ENCODE results near the gene CD163. TPM values are rescaled to one million over a fixed set of nuclear protein-coding genes. Genes with fewer than 3 reads are reported as not detected.
"Not testable (repeated sequence)": the region's sequence is repeated elsewhere in the genome, so short reads cannot be mapped to it uniquely, and the experiment has no call there.

The CD163 gene
- total RNA-seq, 2 experiments from 2014 or later = not detected

- H3K36me3 Mint-ChIP-seq = no peaks in the 10 kb centered on the region
- peaks cover 8% of the 10 kb centered on the region for H3K27me3 Mint-ChIP-seq
- H3K4me1 Mint-ChIP-seq = no peaks in the 10 kb centered on the region
- no peak overlapping the region for H3K27ac Mint-ChIP-seq
- H3K4me3 Mint-ChIP-seq = no peak overlapping the region
- DNase-seq = no peak
- H3K9me3 Mint-ChIP-seq = no peaks in the 10 kb centered on the region
These were observed 20.2 kb downstream of the CD163 start for GRCh38 chr12:7483343-7483742.

GRCh38 chr12:7479771-7480170, 23.8 kb downstream of the CD163 start:
- no peaks in the 10 kb centered on the region for H3K4me1 Mint-ChIP-seq

GRCh38 chr12:7472060-7472459, 31.5 kb downstream of the CD163 start:
- H3K4me3 Mint-ChIP-seq = no peak overlapping the region

More at GRCh38 chr12:7479771-7480170, 23.8 kb downstream of the CD163 start:
- peaks cover 10% of the 10 kb centered on the region for H3K27me3 Mint-ChIP-seq
- H3K9me3 Mint-ChIP-seq = no peaks in the 10 kb centered on the region
- H3K36me3 Mint-ChIP-seq = no peaks in the 10 kb centered on the region
- DNase-seq = no peak
- no peak overlapping the region for H3K27ac Mint-ChIP-seq
- H3K4me3 Mint-ChIP-seq = no peak overlapping the region

GRCh38 chr12:7460375-7461259, 43.0 kb downstream of the CD163 start:
- Mint-ChIP-seq H3K27ac (no peak overlapping the region), H3K4me1 (no peaks in the 10 kb centered on the region), H3K9me3 (no peaks in the 10 kb centered on the region), H3K27me3 (peaks cover 2% of the 10 kb centered on the region), H3K36me3 (peaks cover 1% of the 10 kb centered on the region), H3K4me3 (no peak overlapping the region)
- peak; percentile 37 for DNase-seq

More at GRCh38 chr12:7472060-7472459, 31.5 kb downstream of the CD163 start:
- peaks cover 10% of the 10 kb centered on the region for H3K27me3 Mint-ChIP-seq
- no peaks in the 10 kb centered on the region for H3K36me3 Mint-ChIP-seq
- H3K27ac Mint-ChIP-seq = no peak overlapping the region
- no peak for DNase-seq
- no peaks in the 10 kb centered on the region for H3K4me1 Mint-ChIP-seq
- peaks cover 9% of the 10 kb centered on the region for H3K9me3 Mint-ChIP-seq

GRCh38 chr12:7459973-7460372, 43.6 kb downstream of the CD163 start:
- Mint-ChIP-seq H3K9me3 (no peaks in the 10 kb centered on the region), H3K27ac (no peak overlapping the region), H3K36me3 (no peaks in the 10 kb centered on the region), H3K27me3 (no peaks in the 10 kb centered on the region), H3K4me1 (no peaks in the 10 kb centered on the region), H3K4me3 (no peak overlapping the region)
- DNase-seq = no peak

GRCh38 chr12:7451756-7452155, 51.8 kb downstream of the CD163 start:
- no peak overlapping the region for H3K27ac Mint-ChIP-seq
- no peaks in the 10 kb centered on the region for H3K36me3 Mint-ChIP-seq
- H3K4me1 Mint-ChIP-seq = no peaks in the 10 kb centered on the region
- no peak for DNase-seq
- H3K9me3 Mint-ChIP-seq = peaks cover 7% of the 10 kb centered on the region
- no peak overlapping the region for H3K4me3 Mint-ChIP-seq
- peaks cover 10% of the 10 kb centered on the region for H3K27me3 Mint-ChIP-seq

GRCh38 chr12:7450667-7451066, 52.9 kb downstream of the CD163 start:
- Mint-ChIP-seq H3K36me3 (no peaks in the 10 kb centered on the region), H3K27ac (no peak overlapping the region), H3K27me3 (peaks cover 10% of the 10 kb centered on the region), H3K4me1 (no peaks in the 10 kb centered on the region), H3K4me3 (no peak overlapping the region), H3K9me3 (peaks cover 7% of the 10 kb centered on the region)
- no peak for DNase-seq

- Mint-ChIP-seq H3K27ac (no peak overlapping the region), H3K9me3 (no peaks in the 10 kb centered on the region), H3K4me3 (no peak overlapping the region), H3K4me1 (no peaks in the 10 kb centered on the region), H3K36me3 (no peaks in the 10 kb centered on the region), H3K27me3 (peaks cover 15% of the 10 kb centered on the region)
- DNase-seq = no peak
These were observed 55.5 kb downstream of the CD163 start for GRCh38 chr12:7448099-7448498.

GRCh38 chr12:7444537-7444936, 59.0 kb downstream of the CD163 start:
- Mint-ChIP-seq H3K4me1 (no peaks in the 10 kb centered on the region), H3K27me3 (peaks cover 39% of the 10 kb centered on the region), H3K4me3 (no peak overlapping the region), H3K36me3 (no peaks in the 10 kb centered on the region), H3K9me3 (peaks cover 3% of the 10 kb centered on the region), H3K27ac (no peak overlapping the region)
- DNase-seq = no peak

- Mint-ChIP-seq H3K27me3 (peaks cover 44% of the 10 kb centered on the region), H3K36me3 (no peaks in the 10 kb centered on the region), H3K27ac (no peak within 1 kb of the TSS), H3K9me3 (peaks cover 6% of the 10 kb centered on the region), H3K4me3 (no peak within 1 kb of the TSS), H3K4me1 (no peaks in the 10 kb centered on the region)
- no peak for DNase-seq
These were observed 59.5 kb downstream of the CD163 start, which contains the start of gene CD163L1 for GRCh38 chr12:7444076-7444475. TSS of gene CD163L1 (minus strand) at chr12:7444153. CDS start at chr12:7444127, 26 bp downstream.

- Mint-ChIP-seq H3K4me1 (no peaks in the 10 kb centered on the region), H3K4me3 (no peak overlapping the region), H3K9me3 (peaks cover 6% of the 10 kb centered on the region), H3K27ac (no peak overlapping the region), H3K36me3 (no peaks in the 10 kb centered on the region), H3K27me3 (peaks cover 51% of the 10 kb centered on the region)
- DNase-seq = no peak
These were observed 62.4 kb downstream of the CD163 start for GRCh38 chr12:7441216-7441615.

- H3K9me3 Mint-ChIP-seq = peaks cover 6% of the 10 kb centered on the region
- H3K36me3 Mint-ChIP-seq = no peaks in the 10 kb centered on the region
- no peaks in the 10 kb centered on the region for H3K4me1 Mint-ChIP-seq
- peak; percentile 55 for DNase-seq
- peaks cover 51% of the 10 kb centered on the region for H3K27me3 Mint-ChIP-seq
- peak overlapping the region; percentile 67 for H3K4me3 Mint-ChIP-seq
- no peak overlapping the region for H3K27ac Mint-ChIP-seq
These were observed 63.7 kb downstream of the CD163 start for GRCh38 chr12:7439579-7440505.

- H3K36me3 Mint-ChIP-seq, H3K4me3 Mint-ChIP-seq, H3K4me1 Mint-ChIP-seq, DNase-seq, H3K9me3 Mint-ChIP-seq, H3K27ac Mint-ChIP-seq: not testable (repeated sequence)
- peaks cover 46% of the 10 kb centered on the region for H3K27me3 Mint-ChIP-seq
These were observed 65.1 kb downstream of the CD163 start for GRCh38 chr12:7438291-7438995.

- H3K4me3 Mint-ChIP-seq = not testable (repeated sequence)
These were observed 66.1 kb downstream of the CD163 start for GRCh38 chr12:7437494-7437893.

More at GRCh38 chr12:7437494-7437893, 66.1 kb downstream of the CD163 start:
- H3K36me3 Mint-ChIP-seq, H3K9me3 Mint-ChIP-seq, H3K4me1 Mint-ChIP-seq, H3K27ac Mint-ChIP-seq, DNase-seq: not testable (repeated sequence)
- peaks cover 41% of the 10 kb centered on the region for H3K27me3 Mint-ChIP-seq

All from activated naive CD8-positive, alpha-beta T cell treated with anti-CD3 and anti-CD28 coated beads for 36 hours (primary cell).